Gastrocnemius medialis (tissue), 4 donors: Measurements from ENCODE around the gene ANKRD23.

Experiments
- CTCF ChIP-seq, 5 experiments: fragments of 450-650 bp in 3 of 5; fragments of 200-600 bp in 2 of 5; sonication (generic) in 2 of 5; IDR thresholded peaks in 4 of 5; conservative IDR thresholded peaks in 1 of 5; 1 replicate in 4 of 5; 2 replicates in 1 of 5; pipeline ENCODE4 v1.5.1; 2016 to 2019; ENCODE audit warnings: antibody characterized with exemption in 5 of 5, mild to moderate bottlenecking in 3 of 5, moderate library complexity in 3 of 5
- POLR2A ChIP-seq, 2 donors: fragments of 450-650 bp; IDR thresholded peaks; one replicate each; pipeline ENCODE4 v1.6.1; 2017; ENCODE audit warnings: antibody characterized with exemption in 2 of 2, mild to moderate bottlenecking in 2 of 2, moderate library complexity in 2 of 2

- TF ChIP-seq CTCF (IDR thresholded peaks at IDR 0.05 in 4 of 5, conservative IDR thresholded peaks at IDR 0.05 in 1 of 5), result no peak
- no peak for TF ChIP-seq POLR2A (IDR thresholded peaks at IDR 0.05)
Measured at GRCh38 chr2:96844405-96844808, 586 bp upstream of the ANKRD23 start.
